CD14-positive monocyte (primary cell): ENCODE data around the gene RAMAC. TPM values are rescaled to one million over a fixed set of nuclear protein-coding genes. Genes with fewer than 3 reads are reported as not detected.

ENCODE experiments used
- DNase-seq, 3 donors: peaks; one replicate each; pipeline ENCODE4 v3.0.0-alpha.2; 2011 to 2022
- H2AFZ ChIP-seq: 2 replicates; pipeline ENCODE4 v1.6.0; 2012; ENCODE audit warnings: mild to moderate bottlenecking, low read depth, low read length, inconsistent platforms; ENCODE audit not compliant: insufficient read depth, poor library complexity, severe bottlenecking
- H3K27ac ChIP-seq, 2 donors: 1 replicate in 1 of 2; 2 replicates in 1 of 2; pipeline ENCODE4 v1.5.1; 2012 to 2013; ENCODE audit warnings: low read length in 2 of 2, control low read depth in 1 of 2, inconsistent platforms in 1 of 2, low read depth in 1 of 2, mild to moderate bottlenecking in 1 of 2
- H3K27me3 ChIP-seq, 2 donors: one replicate each; pipeline versions ENCODE4 v1.6.0 to v1.6.1; 2011 to 2013; ENCODE audit warnings: low read length in 2 of 2; ENCODE audit not compliant: control insufficient read depth in 2 of 2, insufficient read depth in 2 of 2
- H3K36me3 ChIP-seq, 2 donors: replicated peaks in 1 of 2; 1 replicate in 1 of 2; 2 replicates in 1 of 2; pipeline versions ENCODE4 v1.5.1 to v1.6.1; 2012 to 2013; ENCODE audit warnings: low read length in 2 of 2, control low read depth in 1 of 2, inconsistent platforms in 1 of 2, mild to moderate bottlenecking in 1 of 2; ENCODE audit not compliant: insufficient read depth in 2 of 2, control insufficient read depth in 1 of 2
- H3K4me1 ChIP-seq, 2 donors: 1 replicate in 1 of 2; 2 replicates in 1 of 2; pipeline versions ENCODE4 v1.5.1 to v1.6.1; 2012 to 2013; ENCODE audit warnings: low read length in 2 of 2, control low read depth in 1 of 2, inconsistent platforms in 1 of 2, mild to moderate bottlenecking in 1 of 2, moderate library complexity in 1 of 2; ENCODE audit not compliant: insufficient read depth in 2 of 2, control insufficient read depth in 1 of 2
- H3K4me2 ChIP-seq: replicated peaks from 2 replicates; pipeline ENCODE3; 2012; ENCODE audit warnings: low read length, moderate library complexity, mild to moderate bottlenecking; ENCODE audit not compliant: poor library complexity, severe bottlenecking; ENCODE audit errors: extremely low read depth
- H3K4me3 ChIP-seq, 3 experiments: fragments of 200-600 bp in 1 of 3; sonication (generic) in 1 of 3; replicated peaks in 1 of 3; 1 replicate in 2 of 3; 2 replicates in 1 of 3; pipeline ENCODE4 v1.5.1; 2011 to 2013; ENCODE audit warnings: low read length in 3 of 3, mild to moderate bottlenecking in 3 of 3, control low read depth in 2 of 3, low read depth in 2 of 3, inconsistent platforms in 1 of 3, moderate library complexity in 1 of 3
- H3K79me2 ChIP-seq: 2 replicates; pipeline ENCODE4 v1.6.0; 2012; ENCODE audit warnings: mild to moderate bottlenecking, control low read depth, inconsistent platforms, low read length, moderate library complexity; ENCODE audit not compliant: insufficient read depth
- H3K9ac ChIP-seq: 2 replicates; pipeline ENCODE4 v1.6.0; 2017; ENCODE audit warnings: low read length, mild to moderate bottlenecking; ENCODE audit not compliant: insufficient read depth, poor library complexity, severe bottlenecking
- H3K9me3 ChIP-seq, 2 donors: replicated peaks in 1 of 2; 1 replicate in 1 of 2; 2 replicates in 1 of 2; pipeline versions ENCODE4 v1.5.1 to v1.6.1; 2012 to 2013; ENCODE audit warnings: low read length in 2 of 2, control low read depth in 1 of 2; ENCODE audit not compliant: control insufficient read depth in 1 of 2, insufficient read depth in 1 of 2
- H4K20me1 ChIP-seq: 2 replicates; pipeline ENCODE4 v1.6.0; 2012; ENCODE audit warnings: mild to moderate bottlenecking, low read length, control low read depth, moderate library complexity; ENCODE audit not compliant: insufficient read depth
- H3K27ac Mint-ChIP-seq, 7 donors: one replicate each; pipeline ENCODE4 v1.8.0; 2020; ENCODE audit warnings: mild to moderate bottlenecking in 7 of 7, mixed read lengths in 7 of 7, moderate library complexity in 6 of 7, inconsistent platforms in 2 of 7
- H3K27me3 Mint-ChIP-seq, 3 donors: one replicate each; pipeline ENCODE4 v1.8.0; 2021 to 2022; ENCODE audit warnings: low read depth in 3 of 3, mild to moderate bottlenecking in 3 of 3, mixed read lengths in 3 of 3, moderate library complexity in 3 of 3, inconsistent platforms in 1 of 3
- H3K36me3 Mint-ChIP-seq, 2 donors: one replicate each; pipeline ENCODE4 v1.8.0; 2020; ENCODE audit warnings: mixed read lengths in 2 of 2, inconsistent platforms in 1 of 2, mild to moderate bottlenecking in 1 of 2
- H3K4me1 Mint-ChIP-seq: one replicate; pipeline ENCODE4 v1.8.0; 2020; ENCODE audit warnings: mild to moderate bottlenecking, mixed read lengths
- H3K4me3 Mint-ChIP-seq, 2 donors: one replicate each; pipeline ENCODE4 v1.8.0; 2020; ENCODE audit warnings: mild to moderate bottlenecking in 2 of 2, mixed read lengths in 2 of 2, moderate library complexity in 1 of 2
- H3K9me3 Mint-ChIP-seq, 7 donors: one replicate each; pipeline ENCODE4 v1.8.0; 2020 to 2022; ENCODE audit warnings: mixed read lengths in 7 of 7, mild to moderate bottlenecking in 6 of 7, moderate library complexity in 6 of 7, inconsistent platforms in 2 of 7
- CTCF ChIP-seq: fragments of 200-600 bp; IDR thresholded peaks from one replicate; pipeline ENCODE4 v1.8.0; 2022; ENCODE audit warnings: antibody characterized with exemption, mild to moderate bottlenecking
- WGBS: methylation state at CpG from one replicate; pipeline ENCODE4 v1.1.5; 2013; ENCODE audit warnings: missing lambda C conversion rate; ENCODE audit not compliant: insufficient coverage; 5-methylcytosine and 5-hydroxymethylcytosine counted together
- intact Hi-C, 2 donors: fragments of 100-400 bp; cut with micrococcal nuclease; formaldehyde crosslinking; loops; one replicate each; pipeline versions ENCODE4 v1.15.0 to v1.15.1; 2023
- polyA plus RNA-seq, 3 donors: library from polyadenylated mRNA; depleted of rRNA in 1 of 3; unstranded in 2 of 3; stranded (reverse) in 1 of 3; fragments of 300-500 nt in 2 of 3; fragments of >200 nt in 1 of 3; fragmentation: Illumina TruSeq in 2 of 3; gene quantifications; 1 replicate in 2 of 3; 2 replicates in 1 of 3; pipeline ENCODE4 v1.2.3, GENCODE V29; 2012 to 2021

The RAMAC gene
- polyA plus RNA-seq, 3 donors, result 6.1 to 39.9 (median 27.7) TPM

- Mint-ChIP-seq H3K4me1 (no peaks in the 10 kb centered on the region), H3K9me3 (no peaks in the 10 kb centered on the region), H3K4me3 (no peak overlapping the region), H3K36me3 (peaks cover 0 to 5% of the 10 kb centered on the region in 2 donors), H3K27me3 (peaks cover 0 to 2% (median 0%) of the 10 kb centered on the region in 3 donors), H3K27ac (no peak overlapping the region)
- H3K9ac ChIP-seq, result no peak overlapping the region
- no peaks in the 10 kb centered on the region for H3K9me3 ChIP-seq
- no peaks in the 10 kb centered on the region for H3K79me2 ChIP-seq
- no peaks in the 10 kb centered on the region for H3K27me3 ChIP-seq
- no peak overlapping the region for H3K4me2 ChIP-seq
- H4K20me1 ChIP-seq, result no peaks in the 10 kb centered on the region
- DNase-seq, result no peak
- no peak overlapping the region for H3K4me3 ChIP-seq
- H2AFZ ChIP-seq, result no peak overlapping the region
- no peaks in the 10 kb centered on the region for H3K36me3 ChIP-seq
- no peak for TF ChIP-seq CTCF
- intact Hi-C loops, result no loop called here
- no peak overlapping the region for H3K27ac ChIP-seq
- WGBS, result 100% methylated on average over 1 of the region's 1 CpG
- no peaks in the 10 kb centered on the region for H3K4me1 ChIP-seq
Measured at GRCh38 chr15:82979726-82980125, 6.3 kb upstream of the RAMAC start.

GRCh38 chr15:82980981-82981380 lies 5.0 kb upstream of the RAMAC start:
- peaks cover 6 to 9% of the 10 kb centered on the region in 2 donors for H3K4me1 ChIP-seq
- DNase-seq, result no peak
- H4K20me1 ChIP-seq, result no peaks in the 10 kb centered on the region
- no peak overlapping the region for H2AFZ ChIP-seq
- H3K9me3 ChIP-seq, result no peaks in the 10 kb centered on the region
- H3K79me2 ChIP-seq, result no peaks in the 10 kb centered on the region
- Mint-ChIP-seq H3K27ac (no peak overlapping the region), H3K36me3 (peaks cover 0 to 5% of the 10 kb centered on the region in 2 donors), H3K27me3 (peaks cover 0 to 2% (median 0%) of the 10 kb centered on the region in 3 donors), H3K4me3 (no peak overlapping the region), H3K4me1 (peaks cover 10% of the 10 kb centered on the region), H3K9me3 (peaks cover 0 to 2% (median 0%) of the 10 kb centered on the region in 7 donors)
- H3K27ac ChIP-seq, result no peak overlapping the region
- no peaks in the 10 kb centered on the region for H3K27me3 ChIP-seq
- H3K4me2 ChIP-seq, result no peak overlapping the region
- TF ChIP-seq CTCF, result no peak
- H3K36me3 ChIP-seq, result no peaks in the 10 kb centered on the region
- H3K9ac ChIP-seq, result no peak overlapping the region
- WGBS, result 100% methylated on average over 1 of the region's 2 CpGs
- intact Hi-C loops, result no loop called here
- H3K4me3 ChIP-seq, result no peak overlapping the region
